NCI-H226 (cell line): ENCODE results near the gene BID.
"Not testable (repeated sequence)": the region's sequence is repeated elsewhere in the genome, so short reads cannot be mapped to it uniquely, and the experiment has no call there.

Experiments used
- DNase-seq: peaks from one replicate; pipeline ENCODE4 v3.0.0-alpha.2; 2015

The BID gene

DNA sequence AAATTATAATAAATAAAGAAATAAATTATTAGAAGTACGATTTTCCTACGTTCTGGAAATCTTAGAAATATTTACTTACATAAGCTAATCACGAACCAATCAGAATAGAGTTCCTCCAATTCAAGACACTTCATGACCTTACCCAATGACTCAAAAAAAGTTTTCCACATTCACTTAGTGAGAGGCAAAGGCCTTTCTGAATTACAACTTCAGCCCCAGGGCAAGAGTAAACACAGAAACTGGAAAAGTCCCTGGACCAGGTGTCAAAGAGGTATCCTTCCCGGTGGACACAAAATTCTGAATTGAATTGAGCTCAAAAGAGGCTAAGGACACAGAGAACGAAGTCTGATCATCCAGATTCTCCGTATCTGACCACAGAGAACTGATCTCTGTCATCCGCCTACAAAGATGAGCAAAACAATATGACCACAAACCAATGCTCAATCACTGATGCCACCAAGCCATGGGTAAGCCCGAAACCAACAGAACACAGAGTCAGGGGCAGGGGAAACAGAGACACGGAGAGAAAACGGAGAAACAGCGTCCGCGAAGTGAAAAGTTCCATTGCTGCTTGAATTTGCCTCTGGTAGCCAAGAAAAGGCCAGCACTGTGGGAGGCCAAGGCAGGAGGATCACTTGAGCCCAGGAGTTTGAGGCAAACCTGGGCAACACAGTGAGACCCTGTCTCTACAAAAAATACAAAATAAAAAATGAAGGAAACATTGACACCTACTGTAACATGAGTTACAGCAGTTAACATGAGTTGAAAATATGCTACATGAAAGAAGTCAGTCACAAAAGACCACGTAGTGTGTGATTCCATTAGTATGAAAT, 6.8 kb downstream of the BID start:
- DNase-seq, result no peak

DNA sequence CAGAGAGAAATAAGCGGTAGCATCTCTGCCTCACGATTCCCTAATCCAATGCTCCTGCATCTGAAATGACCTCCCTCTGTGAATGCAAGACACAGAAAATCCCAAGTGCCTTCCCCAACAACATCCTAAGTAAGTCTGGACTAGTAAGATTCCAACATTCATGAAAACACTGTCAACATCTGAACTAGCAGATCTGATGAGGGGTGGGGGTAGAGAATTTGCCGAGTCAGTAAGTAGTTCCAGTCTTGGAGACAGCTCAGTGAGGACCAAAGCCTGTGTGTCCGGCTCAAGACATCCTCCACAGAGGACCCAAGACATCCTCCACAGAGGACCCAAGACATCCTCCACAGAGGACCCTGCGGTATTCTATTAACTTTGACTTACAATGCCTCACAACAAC, 9.4 kb downstream of the BID start:
- DNase-seq, result not testable (repeated sequence)

DNA sequence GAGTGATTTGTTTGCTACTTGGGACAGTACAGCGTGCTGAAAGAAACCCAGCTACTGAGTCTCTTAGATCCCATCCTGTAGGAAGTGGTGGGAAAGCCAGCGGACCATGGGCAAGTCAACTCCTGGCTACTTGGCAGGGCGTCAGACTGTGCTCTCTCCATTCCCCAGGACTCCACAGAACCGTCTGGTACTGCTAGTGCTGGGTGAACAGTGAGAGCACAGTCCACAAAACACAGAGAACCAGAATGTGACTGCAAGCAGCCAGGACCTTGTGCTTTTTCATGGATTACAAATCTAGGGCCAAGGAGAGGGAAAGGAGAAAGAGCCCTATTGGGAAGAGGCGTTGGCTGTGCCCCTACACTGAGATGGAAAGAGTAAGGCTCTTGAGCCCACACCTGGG, 10.2 kb downstream of the BID start:
- DNase-seq, result no peak

DNA sequence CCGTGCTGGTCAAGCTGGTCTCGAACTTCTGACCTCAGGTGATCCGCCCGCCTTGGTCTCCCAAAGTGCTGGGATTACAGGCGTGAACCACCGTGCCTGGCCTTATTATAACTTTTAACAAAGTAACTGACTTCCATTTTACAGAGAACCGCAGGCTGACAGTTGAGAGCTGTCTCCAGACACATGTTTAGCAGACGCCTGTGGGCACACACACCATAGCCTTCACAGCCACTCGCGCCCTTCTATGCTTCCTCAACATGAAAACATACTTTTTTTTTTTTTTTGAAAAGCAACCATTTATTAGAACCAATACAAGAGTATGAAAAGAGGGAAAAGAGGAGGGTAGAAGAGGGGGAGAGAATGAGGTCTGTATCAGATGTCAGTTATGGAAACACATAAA, 10.8 kb downstream of the BID start:
- not testable (repeated sequence) for DNase-seq

DNA sequence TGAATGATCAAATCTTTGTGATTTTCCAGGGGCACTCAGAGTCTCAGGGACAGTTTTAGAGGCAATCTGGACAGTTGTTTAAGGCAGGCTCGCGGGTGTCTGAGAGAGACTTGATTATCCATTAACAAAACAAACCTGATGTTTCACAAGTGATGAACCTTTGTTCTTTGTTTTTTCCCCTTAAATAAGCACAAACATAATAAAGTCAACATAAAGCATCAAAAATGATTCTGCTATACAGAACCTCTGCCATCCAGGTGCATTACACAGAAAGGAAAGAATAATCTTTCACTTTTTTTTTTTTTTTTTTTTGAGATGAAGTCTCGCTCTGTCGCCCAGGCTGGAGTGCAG, 13.2 kb downstream of the BID start:
- no peak for DNase-seq

DNA sequence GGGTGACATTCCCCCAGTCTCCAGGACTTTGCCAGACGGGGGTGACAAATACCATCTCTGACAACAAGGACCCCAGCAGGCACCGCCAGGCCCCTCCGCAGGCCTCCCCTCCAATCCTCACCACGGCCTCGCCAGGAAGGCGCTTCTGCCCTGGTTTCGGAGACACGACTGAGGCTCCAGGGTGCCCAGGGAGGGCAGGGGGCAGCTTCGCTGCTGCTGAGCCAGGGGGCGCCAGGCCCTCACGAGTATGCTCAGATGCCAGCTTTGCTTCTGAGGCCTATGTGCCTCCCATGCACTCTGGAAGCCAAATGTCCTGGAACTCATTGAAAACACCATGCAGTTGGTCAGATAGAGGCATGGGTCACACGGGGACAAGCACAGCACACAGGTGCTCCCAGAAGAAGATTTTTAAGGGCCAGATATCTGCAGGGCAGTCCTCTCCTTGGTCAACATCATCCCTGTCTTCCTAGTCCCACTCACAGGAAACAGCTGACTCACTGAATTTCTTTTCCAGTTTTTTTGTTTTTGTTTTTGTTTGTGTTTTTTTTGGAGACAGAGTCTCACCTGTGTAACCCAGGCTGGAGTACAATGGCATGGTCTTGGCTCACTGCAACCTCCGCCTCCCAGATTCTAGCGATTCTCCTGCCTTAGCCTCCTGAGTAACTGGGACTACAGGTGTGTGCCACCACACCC, 19.9 kb downstream of the BID start:
- no peak for DNase-seq

DNA sequence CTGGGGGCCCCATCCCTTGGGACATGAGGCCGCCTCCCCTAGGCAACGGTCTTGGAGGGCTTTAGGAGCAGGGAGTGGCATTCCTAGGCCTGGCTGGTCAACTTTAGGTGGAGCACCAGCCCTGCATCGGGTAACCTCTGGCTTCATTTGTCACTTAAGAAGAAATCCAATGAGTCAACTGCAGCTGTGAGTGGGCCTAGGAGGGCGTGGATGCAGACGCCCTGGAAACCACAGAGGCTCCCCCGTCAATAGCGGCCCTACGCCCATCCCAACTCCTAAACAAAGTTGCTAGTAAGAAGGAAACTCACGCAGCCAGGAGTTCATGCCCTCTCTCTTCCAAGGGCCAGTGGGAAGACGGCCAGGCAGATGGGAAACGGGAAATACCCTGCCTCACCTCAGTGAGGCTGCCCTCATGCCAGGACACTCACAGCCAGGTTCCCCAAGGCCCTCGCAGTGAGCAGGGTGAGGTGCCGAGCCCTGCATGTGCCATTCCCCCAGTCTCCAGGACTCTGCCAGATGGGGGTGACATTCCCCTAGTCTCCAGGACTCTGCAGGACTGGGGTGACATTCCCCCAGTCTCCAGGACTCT, 20.8 kb downstream of the BID start:
- no peak for DNase-seq

DNA sequence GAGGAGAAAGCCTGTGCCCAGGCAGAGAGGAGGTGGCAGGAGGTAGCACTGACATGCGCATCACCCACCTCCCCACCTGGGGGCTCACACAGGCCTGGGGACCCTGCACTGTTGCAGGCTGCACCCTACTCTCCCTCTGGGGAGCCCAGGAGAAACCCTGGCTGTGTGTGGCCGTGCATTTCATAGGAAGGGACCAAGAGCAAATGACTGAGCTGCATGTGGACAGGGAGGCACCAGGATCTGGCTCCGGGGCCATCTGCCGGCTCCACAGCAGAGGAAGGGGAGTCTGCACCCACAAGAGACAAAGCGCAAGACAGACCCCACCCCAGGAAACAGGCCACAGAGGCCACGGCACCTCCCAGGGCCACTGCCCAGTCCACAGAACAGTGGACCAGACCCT, 22.7 kb downstream of the BID start:
- DNase-seq, result no peak

DNA sequence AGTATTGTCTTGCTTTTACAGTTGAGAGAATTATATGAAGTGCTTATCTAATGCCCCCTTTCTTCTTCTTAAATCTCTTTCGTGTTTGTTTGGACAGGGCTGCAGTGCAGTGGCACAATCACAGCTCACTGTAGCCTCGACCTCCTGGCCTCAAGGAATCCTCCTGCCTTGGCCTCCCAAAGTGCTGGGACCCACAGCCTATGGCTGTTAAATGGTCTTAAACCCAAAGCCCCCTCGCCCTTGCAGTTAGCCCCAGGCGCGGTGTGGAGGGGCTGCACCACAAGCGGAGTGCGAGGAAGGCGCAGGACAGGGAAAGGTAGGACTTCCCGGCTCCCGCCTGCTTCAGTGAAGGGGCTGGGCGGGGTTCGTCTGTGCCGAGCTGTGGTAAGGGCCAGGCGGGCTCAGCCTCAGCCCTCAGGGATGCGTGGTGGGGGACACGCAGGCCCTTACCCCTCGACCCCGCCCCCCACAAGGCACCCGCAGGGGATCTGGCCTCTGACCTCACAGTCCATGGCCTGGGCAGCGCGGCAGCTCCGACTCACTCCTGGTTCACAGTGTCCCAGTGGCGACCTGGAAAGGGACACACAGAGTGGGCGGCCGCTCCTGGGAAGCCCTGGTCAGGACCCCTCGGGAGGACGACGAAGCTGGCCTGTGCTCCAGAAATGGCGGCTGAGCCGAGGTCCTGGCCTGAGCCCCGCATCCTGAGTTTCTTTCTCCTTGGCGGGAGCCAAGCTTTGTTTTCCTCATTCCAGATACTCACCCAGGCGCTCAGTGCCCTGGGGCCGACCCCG, 24.5 kb downstream of the BID start:
- DNase-seq, result no peak

DNA sequence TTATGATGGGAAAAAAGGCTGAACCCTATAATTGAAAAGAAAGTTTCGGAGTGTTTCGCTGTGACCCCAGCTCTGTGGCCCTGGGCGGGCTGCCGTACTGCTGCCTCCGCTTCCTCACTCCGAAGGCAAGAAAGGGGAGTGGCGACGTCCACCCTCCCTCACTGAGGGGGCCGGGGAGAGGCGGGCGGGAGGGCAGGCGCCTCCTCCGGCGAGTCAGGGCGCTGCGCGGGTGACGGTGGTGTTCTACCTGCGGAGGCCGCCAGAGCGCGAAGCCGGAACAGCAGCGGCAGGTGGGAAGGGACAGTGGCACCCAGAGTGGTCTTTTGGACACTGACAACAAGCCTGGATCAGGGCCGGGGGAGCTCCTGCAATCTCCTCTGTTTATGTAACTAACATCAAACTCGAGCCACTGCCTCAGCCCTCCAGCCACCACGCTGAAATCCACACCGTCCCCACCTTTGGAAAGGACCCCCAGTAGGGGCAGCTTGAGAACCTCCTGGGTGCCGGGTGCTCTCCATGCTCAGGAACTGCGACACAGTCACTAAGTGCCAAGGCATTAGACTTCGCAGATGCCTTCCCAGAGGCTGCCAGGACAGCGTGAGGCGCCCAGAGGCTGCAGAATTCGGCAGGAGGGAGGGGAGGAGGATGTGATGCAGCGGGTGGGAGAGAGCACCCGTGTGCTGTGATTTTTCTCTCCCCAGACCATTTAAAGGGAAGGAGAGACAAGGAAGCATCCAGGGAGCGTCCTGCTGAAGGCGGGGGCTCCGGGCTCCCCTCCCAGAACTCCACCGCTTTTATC, 25.5 kb downstream of the BID start:
- DNase-seq, result no peak

DNA sequence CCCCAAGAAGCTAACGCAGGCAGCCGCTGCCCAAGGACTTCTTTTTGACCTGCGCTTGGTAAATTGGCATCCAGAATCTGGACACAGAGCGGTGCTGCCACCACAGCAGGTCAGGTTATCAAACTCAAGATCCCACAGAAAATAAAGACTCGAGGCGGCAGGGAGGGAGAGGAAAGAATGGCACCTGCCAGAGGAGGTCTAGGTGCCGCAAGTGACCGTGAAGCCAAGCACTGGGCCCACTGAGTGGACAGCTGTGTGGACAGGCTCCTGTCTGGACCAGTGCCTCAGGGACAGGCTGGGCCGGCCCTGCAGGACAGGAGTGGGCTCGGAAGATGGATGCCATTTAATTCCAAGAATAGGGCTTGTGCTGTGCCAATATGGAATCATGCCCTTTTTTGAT, 27.4 kb downstream of the BID start:
- no peak for DNase-seq

DNA sequence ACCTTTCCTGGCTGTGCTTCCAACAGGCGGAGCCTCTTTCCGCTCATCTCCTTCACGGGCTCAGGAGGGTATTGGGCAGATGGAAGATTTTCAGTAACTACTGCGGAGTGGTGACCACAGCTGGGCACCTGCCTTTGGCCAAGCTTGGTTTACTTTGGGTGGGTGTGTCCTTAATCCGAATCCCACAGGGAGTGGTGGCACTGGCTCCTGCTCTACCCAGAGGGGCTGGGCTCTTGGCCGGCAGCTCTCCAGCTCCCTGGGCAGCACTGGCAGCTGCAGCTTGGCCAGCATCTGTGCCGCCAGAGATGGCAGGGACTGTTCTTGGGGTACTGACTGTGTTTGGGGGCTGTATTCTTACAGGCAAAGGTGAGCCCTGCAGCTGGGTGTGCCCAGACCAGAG, 29.8 kb downstream of the BID start:
- no peak for DNase-seq

DNA sequence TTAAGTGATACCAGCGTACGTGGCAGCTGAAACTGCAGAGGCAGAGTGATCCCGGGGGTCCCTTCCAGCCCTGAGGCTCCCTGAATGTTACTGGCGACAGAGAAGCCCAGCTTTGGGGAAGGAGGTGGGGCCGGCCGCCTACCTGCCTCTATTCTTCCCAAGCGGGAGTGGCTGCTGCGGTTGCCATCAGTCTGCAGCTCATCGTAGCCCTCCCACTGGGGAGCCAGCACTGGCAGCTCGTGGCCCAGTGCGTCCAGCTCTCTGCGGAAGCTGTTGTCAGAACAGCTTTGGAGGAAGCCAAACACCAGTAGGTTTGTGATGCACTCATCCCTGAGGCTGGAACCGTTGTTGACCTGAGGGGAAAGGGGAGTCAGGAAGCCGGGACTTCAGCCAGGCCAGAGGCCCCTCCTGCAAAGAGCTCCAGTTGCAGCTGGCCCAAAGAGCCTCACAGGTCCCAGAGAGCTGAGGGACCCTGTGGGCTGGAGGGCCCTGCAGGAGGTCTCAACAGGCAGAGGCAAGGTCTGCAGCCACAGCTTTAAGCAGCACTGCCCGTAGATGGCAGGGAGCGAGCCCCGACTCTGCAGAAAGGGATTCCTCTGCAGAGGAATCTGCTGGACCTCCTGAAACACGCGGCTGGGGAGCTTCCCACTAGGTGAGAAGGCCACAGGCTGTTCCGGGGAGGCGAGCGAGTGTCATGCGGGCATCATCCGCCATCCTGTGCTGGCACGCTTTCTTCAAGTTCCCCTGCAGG, 30.4 kb downstream of the BID start:
- no peak for DNase-seq

DNA sequence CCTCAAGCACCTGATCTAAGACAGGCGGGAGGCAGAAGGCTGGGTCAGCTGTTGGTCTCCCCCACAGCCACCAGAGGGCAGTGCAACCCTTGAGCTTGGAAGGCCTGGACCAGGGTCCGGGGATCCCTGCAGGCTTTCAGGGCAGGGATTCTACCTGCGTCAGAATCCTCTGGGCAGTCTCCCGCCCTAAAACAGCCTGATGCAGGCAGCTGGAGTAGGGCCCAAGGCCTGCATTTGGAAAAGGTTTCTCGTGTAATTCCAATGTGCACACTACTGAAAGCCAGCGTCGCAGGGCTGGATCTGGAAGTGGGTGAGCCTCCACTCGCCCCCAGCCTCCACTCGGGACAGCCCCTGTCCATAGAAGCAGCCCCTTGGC, 31.8 kb downstream of the BID start:
- peak; percentile 26 for DNase-seq

DNA sequence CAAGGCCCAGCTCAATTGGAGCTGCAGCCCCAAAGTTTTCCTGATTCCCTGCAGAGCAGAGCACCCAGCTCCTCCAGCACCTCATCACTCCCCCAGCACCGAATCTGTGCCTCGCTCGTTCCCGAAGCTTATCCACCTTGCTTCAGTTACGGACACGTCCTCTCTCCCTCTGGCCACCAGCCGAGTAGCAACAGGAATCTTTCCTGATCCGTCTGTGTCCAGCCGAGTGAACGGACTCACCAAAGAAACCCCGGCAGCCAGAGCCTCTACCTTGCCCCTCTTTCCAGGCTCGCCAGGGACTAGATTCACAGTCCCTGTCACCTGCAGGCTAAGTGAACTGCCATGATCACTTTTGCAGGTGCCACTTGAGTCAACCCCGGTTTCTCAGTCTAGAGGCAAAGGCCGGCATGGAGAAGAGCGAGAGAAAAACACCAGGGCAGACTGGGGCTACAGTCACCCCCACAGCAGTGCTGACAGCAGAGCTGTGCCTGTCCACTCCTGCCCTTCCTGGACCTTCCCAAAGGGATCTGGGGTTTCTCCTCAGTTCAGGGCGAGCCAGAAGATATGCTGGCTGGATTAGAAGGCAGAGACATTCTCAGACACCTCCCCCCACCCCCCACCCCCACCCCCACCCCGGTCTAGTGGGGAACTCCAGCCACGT, 32.3 kb downstream of the BID start:
- no peak for DNase-seq

DNA sequence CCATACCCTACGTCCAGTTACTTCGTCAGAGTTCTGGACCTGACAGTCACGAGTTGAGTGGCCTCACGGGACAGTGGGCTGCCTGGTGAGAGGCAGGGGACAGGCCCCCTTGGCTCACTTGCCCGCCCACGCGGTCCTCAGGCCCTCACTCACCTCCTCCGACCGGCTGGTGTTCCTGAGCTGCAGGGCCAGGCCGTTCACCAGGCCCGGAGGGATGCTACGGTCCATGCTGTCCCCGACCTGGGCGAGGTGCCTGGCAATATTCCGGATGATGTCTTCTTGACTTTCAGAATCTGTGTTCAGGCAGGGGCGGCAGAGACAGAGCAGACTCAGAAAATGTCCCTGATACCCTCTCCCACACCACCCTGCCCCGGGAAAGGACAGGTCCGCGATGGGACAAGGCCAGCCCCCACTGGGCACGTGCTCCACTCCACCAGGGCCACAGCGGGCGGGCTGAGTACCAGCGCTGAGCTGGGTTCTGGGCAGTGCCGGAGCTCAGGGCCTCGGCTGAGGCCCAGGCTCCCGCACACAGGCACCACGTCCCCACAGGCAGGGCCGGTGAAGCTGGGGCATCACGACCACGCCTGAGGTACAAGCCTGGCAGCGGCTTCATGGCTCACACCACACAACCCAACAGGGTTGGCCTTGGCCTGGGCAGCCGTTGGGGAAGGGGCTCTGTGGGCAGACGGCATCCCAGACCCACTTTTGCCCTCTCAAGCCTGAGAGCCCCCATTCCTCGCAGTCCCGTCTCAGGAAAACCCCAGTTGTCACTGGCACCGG, 34.9 kb downstream of the BID start:
- DNase-seq, result no peak

DNA sequence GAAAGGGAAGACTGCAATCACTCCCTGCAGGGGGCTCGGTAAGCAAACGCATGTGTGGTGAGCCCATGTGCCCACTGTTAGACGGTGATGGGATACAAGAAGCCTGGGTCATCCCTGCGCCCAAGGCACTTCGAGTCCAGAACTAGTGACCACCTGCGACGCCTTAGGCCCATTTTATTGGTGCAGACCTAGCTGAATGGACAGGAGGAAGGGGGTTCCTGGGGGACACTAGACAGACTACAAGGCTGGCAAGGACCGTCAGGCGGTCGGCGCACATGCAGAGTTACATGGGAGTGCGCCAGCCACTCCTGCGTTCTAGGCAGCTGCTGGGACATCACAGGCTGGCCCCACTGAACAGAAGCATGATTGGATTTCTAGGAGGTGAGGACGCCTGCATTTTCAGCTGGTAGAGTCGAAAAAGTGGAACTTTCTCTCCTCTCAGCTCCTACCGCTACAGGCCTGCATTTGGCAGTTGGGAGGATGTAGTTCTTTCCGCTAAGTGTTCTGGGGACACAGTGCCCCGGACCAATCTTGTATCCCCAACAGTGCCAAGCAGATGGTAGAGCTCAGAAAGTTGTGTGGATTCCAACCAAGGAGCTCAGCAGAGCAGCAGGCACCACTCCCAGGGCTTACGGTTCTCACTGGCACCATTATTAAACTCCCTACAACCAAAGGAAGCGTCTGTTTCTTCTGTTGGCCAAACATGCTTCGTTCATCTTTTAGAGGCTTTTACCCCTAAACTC, 35.7 kb downstream of the BID start:
- no peak for DNase-seq

DNA sequence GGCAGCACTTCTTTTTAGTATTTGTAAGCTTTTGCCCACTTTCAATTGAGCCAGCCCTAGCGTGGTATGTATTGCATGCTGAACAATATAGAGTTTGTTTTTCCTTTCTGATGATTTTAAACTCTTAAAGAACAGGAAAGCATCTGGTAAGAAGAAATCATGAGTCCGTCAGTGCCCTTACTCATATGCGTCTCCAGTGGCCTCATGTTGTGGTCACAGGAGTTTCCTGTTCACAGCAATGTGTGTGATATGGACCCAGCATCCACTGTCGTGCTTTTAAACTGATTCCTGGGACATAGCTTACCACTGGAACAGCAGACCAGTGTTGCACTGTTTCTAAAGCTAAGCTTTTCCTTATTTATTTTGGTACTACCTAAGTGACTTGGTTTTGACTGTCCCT, 40.1 kb downstream of the BID start:
- no peak for DNase-seq

DNA sequence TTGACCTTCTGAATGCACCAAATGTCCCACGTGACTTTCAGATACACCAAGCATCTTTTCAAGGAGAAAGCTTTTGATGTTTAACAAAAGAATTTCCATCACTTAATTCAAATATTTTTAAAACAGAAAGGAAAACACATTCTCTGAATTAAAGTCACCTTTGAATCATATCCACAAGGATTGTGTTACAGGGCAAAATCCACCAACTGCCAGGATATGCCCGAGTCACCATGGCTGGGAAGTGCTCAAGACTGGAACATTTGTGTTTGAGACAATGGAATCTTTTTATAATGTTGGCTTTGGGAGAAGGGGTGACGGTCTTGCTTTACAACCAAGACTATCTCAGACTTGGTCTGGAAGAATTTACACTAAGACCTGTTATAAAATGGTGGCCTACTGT, 40.8 kb downstream of the BID start:
- no peak for DNase-seq
